Effector CD4-positive, alpha-beta T cell (primary cell): ENCODE results near the gene RAMAC.
"Not testable (repeated sequence)": the region's sequence is repeated elsewhere in the genome, so short reads cannot be mapped to it uniquely, and the experiment has no call there.

Experiments used
- DNase-seq: peaks from one replicate; pipeline ENCODE4 v3.0.0-alpha.2; 2020

RAMAC gene

GRCh38 chr15:82969353-82969752 lies 16.7 kb upstream of the RAMAC start:
- DNase-seq: no peak

- no peak for DNase-seq
Observed at GRCh38 chr15:82970078-82970686, 15.8 kb upstream of the RAMAC start.

GRCh38 chr15:82970696-82971095 lies 15.3 kb upstream of the RAMAC start:
- no peak for DNase-seq

GRCh38 chr15:82971218-82971984 lies 14.6 kb upstream of the RAMAC start:
- DNase-seq: no peak

DNA sequence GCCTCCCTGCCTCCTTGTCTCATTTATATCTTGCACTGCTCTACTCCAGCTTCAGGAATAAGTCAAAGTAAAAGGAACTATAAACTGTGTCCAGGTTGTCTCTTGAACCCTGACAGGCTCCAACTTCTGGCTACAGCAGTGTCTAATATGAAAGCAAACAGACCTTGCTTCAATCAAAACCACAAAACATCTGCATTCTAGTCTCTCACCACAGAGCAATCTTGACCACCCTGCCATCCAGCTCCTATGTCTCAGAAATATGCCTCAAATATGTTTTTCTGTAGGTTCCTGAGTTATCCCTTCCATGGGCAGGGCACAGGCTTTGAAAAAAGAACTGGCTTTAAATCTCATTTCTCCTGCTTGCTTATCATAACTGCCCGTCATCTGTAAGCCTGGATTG lies 13.0 kb upstream of the RAMAC start:
- no peak for DNase-seq

DNA sequence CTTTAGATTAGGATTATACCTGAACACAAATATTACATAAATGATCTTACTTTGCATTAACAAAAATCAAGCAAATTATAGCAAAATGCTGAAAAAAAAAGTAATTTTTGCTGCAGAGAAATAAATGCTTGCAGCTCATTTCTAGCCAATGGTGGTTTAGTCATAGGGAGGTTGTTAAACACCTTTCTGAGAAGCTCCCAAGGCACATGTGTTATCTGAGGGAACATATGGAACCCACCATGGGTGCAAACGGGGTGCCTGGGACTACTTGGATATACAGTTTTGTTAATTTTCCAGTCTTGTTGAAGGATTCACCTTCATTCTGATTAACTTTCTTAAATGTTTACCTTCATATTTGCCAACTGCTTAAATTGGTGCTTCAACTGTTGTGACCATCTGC lies 8.9 kb upstream of the RAMAC start:
- DNase-seq: no peak

DNA sequence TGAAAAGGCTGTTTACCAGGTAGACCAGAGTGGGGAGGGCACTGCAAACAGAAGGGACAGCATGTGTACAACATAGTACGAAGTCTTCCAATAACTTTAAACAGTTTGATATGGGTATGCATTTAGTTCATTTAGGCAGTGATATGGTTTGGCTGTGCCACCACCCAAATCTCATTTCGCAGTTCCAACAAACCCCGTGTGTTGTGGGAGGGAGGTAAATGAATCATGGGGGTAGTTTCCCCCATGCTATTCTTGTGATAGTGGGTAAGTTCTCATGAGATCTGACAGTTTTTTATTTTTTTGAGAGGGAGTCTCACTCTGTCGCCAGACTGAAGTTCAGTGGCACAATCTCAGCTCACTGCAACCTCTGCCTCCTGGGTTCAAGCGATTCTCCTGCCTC lies 7.6 kb upstream of the RAMAC start:
- DNase-seq: no peak

DNA sequence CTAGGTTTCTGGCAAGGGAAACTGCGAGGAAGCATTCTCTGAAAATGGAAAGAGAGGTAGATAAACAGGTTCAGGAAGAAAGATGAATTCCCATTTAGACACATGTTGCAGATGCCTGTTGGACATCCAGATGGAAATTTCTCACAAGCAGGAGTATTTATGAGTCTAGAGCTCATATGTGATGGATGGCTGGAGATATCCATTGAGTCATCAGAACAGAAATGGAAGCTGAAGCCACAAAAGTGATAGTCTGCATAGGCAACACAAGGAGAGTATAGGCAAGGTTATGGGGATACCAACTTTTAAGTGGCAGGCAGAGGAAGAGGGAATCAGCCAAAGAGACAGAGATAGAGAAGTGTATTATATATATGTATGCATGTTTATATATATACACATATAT lies 6.3 kb upstream of the RAMAC start:
- DNase-seq: no peak

GRCh38 chr15:82980981-82981380 lies 5.0 kb upstream of the RAMAC start:
- DNase-seq: no peak

GRCh38 chr15:82986442-82986780 lies 401 bp downstream of the RAMAC start:
- no peak for DNase-seq

- DNase-seq: no peak
Observed at GRCh38 chr15:82992436-82992998, 6.5 kb downstream of the RAMAC start.

DNA sequence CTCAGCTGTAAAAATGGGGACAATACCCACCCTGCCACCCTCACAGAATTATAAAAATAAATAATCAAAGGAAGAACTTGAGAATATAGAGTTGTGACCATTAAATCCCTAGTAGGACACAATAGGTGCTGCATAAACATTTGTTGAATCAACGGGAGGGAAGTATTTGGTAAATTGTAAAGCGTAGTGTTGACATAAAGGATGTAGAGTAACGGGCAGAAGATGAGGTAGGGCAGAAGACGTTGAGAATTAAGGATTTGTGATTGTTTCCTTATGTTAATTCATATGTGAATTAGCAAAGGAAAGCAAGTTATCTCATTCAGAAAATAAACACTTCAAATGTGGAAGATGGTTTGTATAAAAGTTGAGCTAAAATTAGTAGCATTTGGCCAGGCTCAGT lies 7.1 kb downstream of the RAMAC start:
- DNase-seq: no peak

GRCh38 chr15:82995076-82995475 lies 9.1 kb downstream of the RAMAC start:
- DNase-seq: no peak

GRCh38 chr15:82995938-82996337 lies 9.9 kb downstream of the RAMAC start:
- no peak for DNase-seq

GRCh38 chr15:82999426-82999825 lies 13.4 kb downstream of the RAMAC start:
- no peak for DNase-seq

- DNase-seq: no peak
Observed at GRCh38 chr15:82999905-83000671, 14.1 kb downstream of the RAMAC start.

GRCh38 chr15:83000672-83001031 lies 14.6 kb downstream of the RAMAC start:
- DNase-seq: not testable (repeated sequence)

GRCh38 chr15:83010709-83011270 lies 24.8 kb downstream of the RAMAC start:
- DNase-seq: peak; percentile 55

GRCh38 chr15:83011271-83012075 lies 25.5 kb downstream of the RAMAC start, which contains the start of gene C15orf40:
C15orf40 (minus strand) TSS chr15:83011639; CDS start chr15:83011607, 32 bp downstream.
- DNase-seq: peak; percentile 79

GRCh38 chr15:83012076-83012426 lies 26.0 kb downstream of the RAMAC start:
- no peak for DNase-seq

- no peak for DNase-seq
Observed at GRCh38 chr15:83012636-83013035, 26.6 kb downstream of the RAMAC start.

- DNase-seq: no peak
Observed at GRCh38 chr15:83014205-83014653, 28.2 kb downstream of the RAMAC start.
